HG03439 (cell line): ENCODE measurements around the gene ATXN1.
A peak's percentile ranks its signal among the peaks of the same experiment; 100 is the strongest.
"Not testable (repeated sequence)": the region's sequence is repeated elsewhere in the genome, so short reads cannot be mapped to it uniquely, and the experiment has no call there.

ENCODE experiments used
- ATAC-seq: cut with Tn5 transposase; IDR thresholded peaks from one replicate; pipeline ENCODE4 v1.9.1; 2021; ENCODE audit warnings: mild to moderate bottlenecking, moderate library complexity; ENCODE audit not compliant: unreplicated experiment

ATXN1 gene

GRCh38 chr6:16378360-16378759 lies 382.9 kb downstream of the ATXN1 start:
- ATAC-seq = not testable (repeated sequence)

GRCh38 chr6:16377470-16377869 lies 383.8 kb downstream of the ATXN1 start:
- no peak for ATAC-seq

GRCh38 chr6:16375843-16376242 lies 385.4 kb downstream of the ATXN1 start:
- ATAC-seq = no peak

DNA sequence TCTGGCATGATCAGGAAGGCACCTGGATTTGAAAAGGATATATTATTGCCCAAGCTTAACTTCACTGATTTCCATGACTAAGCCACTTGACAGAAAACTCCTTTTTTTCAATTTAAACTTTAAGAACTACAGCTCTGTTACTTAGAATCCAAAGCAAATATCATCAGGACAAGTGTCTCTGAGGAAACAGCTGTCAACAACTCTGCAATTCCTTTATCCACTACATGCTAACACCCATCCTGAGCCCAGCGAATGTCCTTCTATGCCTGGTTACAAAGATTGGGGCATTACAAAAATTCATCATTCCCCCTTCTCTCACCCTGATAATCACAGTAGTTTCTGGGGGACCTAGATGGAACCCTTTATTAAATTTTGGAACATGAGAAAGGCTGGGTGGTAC lies 386.1 kb downstream of the ATXN1 start:
- ATAC-seq = no peak

DNA sequence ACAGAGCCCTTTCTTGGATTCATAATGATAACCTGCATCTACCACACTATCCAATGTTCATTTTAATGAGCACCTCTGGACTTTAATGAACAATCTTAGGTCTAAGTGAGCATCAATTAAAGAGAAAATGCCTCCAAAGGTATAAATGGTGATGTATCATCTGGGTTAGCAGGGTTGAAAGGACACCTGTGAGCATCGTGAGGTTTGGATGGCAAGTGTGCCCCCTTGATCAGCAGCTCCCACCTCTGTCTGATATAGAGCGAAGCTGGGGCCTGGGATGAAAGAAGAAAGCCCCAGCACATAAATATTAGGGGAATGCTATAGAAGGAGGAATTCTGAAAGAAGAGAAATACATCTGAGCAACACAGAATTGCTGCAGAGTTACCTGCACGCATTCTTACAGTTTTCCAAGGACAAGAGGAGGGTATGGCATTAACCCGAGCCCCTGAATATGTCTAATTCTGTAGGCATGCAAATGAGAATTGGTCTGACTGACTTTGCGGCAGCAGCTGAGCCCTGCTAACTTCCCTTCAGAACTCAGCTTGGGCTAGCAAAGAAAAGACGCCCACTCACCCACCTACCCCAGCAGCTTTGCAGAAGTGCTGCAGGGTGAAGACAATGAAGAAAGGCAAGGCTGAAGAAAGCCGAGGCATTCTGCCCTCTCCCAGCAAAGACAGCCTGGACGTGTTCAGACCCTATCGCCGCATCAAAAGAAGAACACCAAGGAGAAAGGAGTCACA lies 386.6 kb downstream of the ATXN1 start:
- ATAC-seq = peak; percentile 63

DNA sequence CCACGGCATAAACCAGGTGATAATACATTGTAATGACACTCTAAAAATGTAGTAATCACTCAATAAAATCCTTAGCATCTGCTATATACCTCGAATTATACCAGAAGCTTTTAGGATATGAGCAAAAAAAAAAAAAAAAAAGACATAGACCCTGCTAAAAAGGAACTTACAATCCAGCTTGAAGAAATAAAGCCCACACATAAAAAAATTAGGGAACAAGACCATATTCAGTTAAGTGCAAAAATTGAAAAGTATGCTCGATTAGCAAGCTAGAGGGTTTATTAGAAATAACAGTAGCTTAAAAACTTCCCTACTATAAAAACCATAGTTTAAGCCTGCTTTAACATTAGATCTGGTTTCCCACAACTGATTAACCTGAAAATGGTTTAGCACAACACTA lies 387.2 kb downstream of the ATXN1 start:
- no peak for ATAC-seq

- ATAC-seq = no peak
Measured at GRCh38 chr6:16372029-16372776, 389.1 kb downstream of the ATXN1 start.

- no peak for ATAC-seq
Measured at GRCh38 chr6:16371401-16371800, 389.9 kb downstream of the ATXN1 start.

DNA sequence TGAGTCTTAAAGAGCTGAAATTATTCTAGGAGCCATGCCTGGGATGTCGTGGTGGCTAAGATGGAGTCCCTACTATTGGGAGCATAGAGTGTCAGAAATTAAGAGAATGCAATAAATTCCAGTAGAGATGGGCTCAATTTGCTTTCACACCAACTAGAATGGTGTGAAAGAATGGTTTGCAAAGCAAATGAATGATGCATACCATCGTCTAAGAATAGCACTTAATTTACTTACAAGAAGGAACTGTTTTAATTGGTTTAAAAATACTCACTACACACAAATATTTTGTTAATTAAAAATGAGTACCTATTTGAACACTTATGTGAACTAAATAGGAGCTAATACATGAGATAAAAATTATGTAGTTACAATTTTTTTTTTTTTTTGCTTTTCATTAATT lies 390.3 kb downstream of the ATXN1 start:
- ATAC-seq = no peak

GRCh38 chr6:16369989-16370388 lies 391.3 kb downstream of the ATXN1 start:
- ATAC-seq = no peak

DNA sequence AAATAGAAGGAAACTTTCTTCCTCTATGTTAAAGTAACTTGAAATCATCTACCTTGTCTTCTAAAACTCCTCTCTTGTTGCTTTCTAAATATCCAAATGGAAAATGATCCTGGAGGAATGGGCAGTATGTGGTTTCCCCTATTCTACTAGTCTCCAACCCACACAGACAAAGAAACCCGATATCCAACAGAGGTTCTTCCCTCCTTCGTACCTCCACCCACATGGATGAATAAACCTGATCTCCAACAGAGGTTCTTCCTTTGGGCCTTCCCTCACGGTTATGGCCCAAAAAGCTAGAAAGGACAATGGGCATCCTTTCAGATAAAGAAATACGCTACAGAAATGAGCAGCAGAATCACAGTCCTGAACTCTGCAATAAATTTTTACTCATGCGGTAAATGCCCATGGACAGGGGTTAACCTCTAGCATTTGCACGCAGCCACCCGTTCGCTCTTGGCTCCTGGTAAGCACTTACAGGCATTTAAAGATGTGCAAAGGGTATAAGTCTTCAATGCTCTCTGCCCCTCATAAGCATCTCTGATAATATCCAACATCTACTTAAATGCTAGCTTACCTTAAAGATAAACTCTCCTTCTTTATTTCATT lies 392.0 kb downstream of the ATXN1 start:
- ATAC-seq = no peak

- ATAC-seq = no peak
Measured at GRCh38 chr6:16367571-16367970, 393.7 kb downstream of the ATXN1 start.

- no peak for ATAC-seq
Measured at GRCh38 chr6:16363749-16364148, 397.5 kb downstream of the ATXN1 start.

- ATAC-seq = no peak
Measured at GRCh38 chr6:16362819-16363589, 398.3 kb downstream of the ATXN1 start.

DNA sequence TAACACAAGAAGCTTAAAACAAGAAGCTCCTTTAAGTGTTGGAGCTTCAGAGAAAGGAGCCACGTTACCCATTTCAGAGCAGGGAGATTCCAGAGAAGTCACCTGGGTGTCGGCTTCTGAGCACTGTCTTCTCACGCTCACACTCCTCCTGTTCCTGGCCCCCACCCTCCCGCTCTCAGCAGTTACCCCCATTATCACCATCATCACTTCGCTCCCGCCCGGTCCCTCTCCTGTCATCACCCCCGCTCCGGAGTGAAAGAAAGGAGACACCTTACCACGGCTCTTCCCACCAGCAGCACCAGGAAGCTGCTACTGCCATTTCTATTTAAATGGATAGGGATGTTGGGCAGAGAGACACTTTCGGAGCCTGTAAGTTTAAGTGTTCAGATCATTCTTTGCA lies 399.0 kb downstream of the ATXN1 start:
- ATAC-seq = no peak

- ATAC-seq = no peak
Measured at GRCh38 chr6:16361861-16362260, 399.4 kb downstream of the ATXN1 start.

DNA sequence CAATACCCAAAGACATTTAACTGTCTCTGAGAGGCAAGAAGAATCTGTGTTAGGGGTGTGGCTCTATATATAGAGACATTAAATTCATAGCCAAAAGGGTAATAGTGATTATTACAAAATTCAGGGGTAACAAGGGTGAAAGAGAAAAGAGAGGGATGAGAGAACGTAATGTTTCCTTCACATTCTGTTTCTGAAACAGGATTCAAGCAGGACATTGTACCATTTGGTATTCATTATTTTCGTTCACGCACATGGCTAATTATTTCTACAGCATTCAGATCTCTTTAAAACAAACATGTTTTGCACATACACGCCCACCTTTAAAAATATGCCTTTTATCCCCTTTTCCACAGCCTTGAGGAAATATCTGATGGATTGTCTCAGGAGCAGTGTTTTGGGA lies 400.1 kb downstream of the ATXN1 start:
- no peak for ATAC-seq

GRCh38 chr6:16360365-16360764 lies 400.9 kb downstream of the ATXN1 start:
- no peak for ATAC-seq

- ATAC-seq = no peak
Measured at GRCh38 chr6:16359563-16359962, 401.7 kb downstream of the ATXN1 start.

GRCh38 chr6:16358531-16359138 lies 402.6 kb downstream of the ATXN1 start:
- ATAC-seq = no peak
